ENCODE results near the gene WAS. TPM values are rescaled to one million over a fixed set of nuclear protein-coding genes. Genes with fewer than 3 reads are reported as not detected.
A peak's percentile ranks its signal among the peaks of the same experiment; 100 is the strongest.

WAS gene
- total RNA-seq, 1 donor from 2014 or later = 2.6 TPM

- peak; percentile 87 for ATAC-seq
- intact Hi-C loops (cut with micrococcal nuclease) = no loop called here
- no peak for DNase-seq
Measured at GRCh38 chrX:48703642-48704481, 20.3 kb downstream of the WAS start.

GRCh38 chrX:48705871-48706270 is 22.3 kb downstream of the WAS start:
- DNase-seq = no peak
- intact Hi-C loops (cut with micrococcal nuclease) = no loop called here
- no peak for ATAC-seq

- intact Hi-C loops (cut with micrococcal nuclease) = no loop called here
- ATAC-seq (no peak), DNase-seq (no peak)
Measured at GRCh38 chrX:48709522-48710112, 26.0 kb downstream of the WAS start.

DNA sequence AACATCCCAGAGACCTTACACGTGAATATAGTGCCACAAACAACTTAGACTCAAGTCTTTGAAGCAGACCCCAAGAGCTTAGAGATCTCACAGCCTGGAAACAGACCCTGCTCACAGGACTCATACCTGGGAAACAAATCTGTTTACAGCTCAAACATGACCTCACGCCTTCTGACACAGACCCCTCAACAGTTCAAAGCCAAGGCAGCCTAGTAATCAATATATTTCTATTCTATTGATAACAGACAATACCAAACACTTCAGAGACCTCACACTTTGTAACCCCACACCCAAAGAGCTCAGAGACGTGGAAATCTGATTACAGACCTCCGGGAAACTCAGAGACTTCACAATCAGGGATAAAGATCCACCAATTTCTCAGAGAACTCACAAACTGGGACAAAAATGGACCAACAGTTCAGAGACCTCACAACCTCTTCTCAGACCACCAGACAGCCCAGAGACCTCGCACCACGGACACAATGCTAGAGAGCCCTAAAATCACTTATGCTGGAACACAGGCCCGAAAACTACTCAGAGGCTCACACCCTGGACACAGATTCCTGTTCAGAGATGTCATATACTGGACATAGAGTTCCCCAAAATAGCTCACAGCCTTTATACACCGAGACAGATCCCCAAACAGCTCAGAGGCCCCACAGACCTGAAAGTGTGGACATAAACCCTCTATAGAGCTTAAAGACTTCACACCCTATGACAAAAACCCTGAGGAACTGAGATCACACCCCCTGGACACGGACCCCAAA is 27.7 kb downstream of the WAS start:
- intact Hi-C loops (cut with micrococcal nuclease) = no loop called here
- DNase-seq = no peak
- ATAC-seq = peak; percentile 92

GRCh38 chrX:48711929-48712505 is 28.4 kb downstream of the WAS start:
- intact Hi-C loops (cut with micrococcal nuclease) = no loop called here
- DNase-seq (no peak), ATAC-seq (peak; percentile 45)

- intact Hi-C loops (cut with micrococcal nuclease) = no loop called here
- DNase-seq (no peak), ATAC-seq (no peak)
Measured at GRCh38 chrX:48713847-48714246, 30.2 kb downstream of the WAS start.

DNA sequence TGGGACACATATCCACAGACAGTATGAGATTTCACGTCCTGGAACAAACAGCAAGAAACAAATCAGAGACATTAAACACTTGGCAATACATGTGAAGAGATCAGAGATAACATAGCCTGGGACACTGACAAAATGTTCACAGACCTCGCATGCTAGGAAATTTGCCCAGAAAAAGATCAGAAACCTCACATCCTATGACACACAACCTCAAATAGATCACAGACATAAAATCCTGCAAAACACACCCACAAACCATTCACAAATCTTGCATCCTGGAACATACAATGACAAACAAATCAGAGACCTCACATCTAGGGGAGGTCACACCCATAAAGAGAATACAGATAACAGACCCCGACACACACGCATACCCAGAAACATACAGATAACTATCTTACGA is 31.0 kb downstream of the WAS start:
- intact Hi-C loops (cut with micrococcal nuclease) = no loop called here
- ATAC-seq = no peak
- no peak for DNase-seq

DNA sequence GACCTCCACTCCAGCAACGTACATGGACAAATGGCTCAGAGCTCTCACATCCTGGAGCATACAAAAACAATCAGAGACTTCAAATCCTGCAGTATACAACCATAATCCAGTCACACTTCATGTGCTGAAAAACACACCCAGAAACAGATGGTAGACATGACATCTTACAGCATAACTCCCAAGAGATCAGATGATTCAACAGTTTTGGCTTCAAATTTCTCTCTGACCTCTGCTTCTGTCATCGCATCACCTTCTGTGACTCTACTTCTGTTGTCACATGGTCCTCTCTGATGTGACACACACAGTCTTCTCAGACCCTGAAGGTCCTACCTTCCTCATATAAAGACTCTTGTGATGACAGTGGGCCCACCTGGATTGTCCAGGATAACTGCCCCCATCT is 31.5 kb downstream of the WAS start:
- peak; percentile 25 for ATAC-seq
- intact Hi-C loops (cut with micrococcal nuclease) = no loop called here
- no peak for DNase-seq

GRCh38 chrX:48715876-48716502 is 32.4 kb downstream of the WAS start:
- DNase-seq = no peak
- intact Hi-C loops (cut with micrococcal nuclease) = no loop called here
- ATAC-seq = no peak

- DNase-seq = no peak
- intact Hi-C loops (cut with micrococcal nuclease) = no loop called here
- ATAC-seq = no peak
Measured at GRCh38 chrX:48719958-48720357, 36.4 kb downstream of the WAS start.

DNA sequence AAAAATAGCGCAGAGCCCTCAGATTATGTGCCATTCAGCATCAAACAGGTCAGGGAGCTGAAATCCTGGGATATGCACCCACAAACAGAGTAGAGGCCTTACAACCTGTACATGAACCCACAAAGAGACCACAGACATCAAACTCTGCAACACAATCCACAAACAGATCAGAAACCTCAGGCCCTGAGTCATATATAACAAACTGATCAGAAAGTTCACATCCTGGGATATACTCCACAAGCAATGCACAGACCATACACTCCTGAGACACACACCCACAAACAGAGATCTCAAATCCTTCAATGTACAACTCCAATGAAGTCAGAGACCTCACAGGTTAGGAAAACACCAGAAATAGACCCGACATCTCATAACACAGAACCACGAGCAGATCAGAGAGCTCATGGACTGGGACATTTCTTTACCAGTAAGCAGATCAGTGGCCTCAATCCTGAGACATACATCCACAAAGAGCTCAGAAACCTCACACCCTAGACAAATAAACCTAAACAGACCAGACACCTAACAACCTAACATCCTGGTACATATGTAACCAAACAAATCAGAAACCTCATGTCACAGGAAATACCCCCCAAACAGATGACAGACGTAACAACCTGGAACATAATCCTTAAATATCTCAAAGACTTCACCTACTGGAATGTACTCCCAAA is 37.1 kb downstream of the WAS start:
- intact Hi-C loops (cut with micrococcal nuclease) = no loop called here
- DNase-seq (no peak), ATAC-seq (no peak)

DNA sequence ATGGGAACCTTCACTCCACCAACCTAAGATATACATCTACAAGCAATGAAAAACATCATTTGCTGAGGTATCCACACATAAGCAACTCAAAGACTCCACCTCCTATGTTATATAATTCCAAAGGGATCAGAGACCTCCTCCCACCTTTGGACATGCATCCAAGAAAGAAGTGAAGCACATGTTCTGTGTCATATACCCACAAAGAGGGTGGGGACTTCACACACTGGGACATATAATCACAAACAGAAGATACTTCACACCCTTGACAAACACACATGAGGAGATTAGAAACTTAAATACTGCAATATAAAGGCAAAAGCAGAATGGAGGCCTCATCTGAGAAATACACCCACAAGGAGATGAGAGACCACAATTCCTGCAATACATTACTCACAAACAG is 38.3 kb downstream of the WAS start:
- intact Hi-C loops (cut with micrococcal nuclease) = no loop called here
- ATAC-seq (no peak), DNase-seq (no peak)

GRCh38 chrX:48726596-48726995 is 43.0 kb downstream of the WAS start:
- intact Hi-C loops (cut with micrococcal nuclease) = no loop called here
- ATAC-seq = no peak
- DNase-seq = no peak

DNA sequence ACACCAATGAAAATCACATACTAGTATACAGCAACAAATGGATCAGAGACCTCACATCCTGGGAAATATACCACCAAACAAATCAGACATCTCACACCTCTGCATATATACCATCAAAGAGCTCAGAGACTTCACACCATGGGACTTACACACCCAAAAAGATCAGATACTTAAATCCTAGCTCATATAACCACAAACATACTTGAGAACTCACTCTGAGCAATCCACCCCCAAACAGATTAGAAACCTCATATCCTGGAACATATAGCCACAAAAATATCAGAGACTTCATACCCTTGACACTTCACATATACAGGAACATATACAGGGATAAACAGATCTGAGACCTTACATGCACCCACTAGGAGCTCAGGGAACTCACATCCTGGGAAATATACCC is 45.1 kb downstream of the WAS start:
- intact Hi-C loops (cut with micrococcal nuclease) = no loop called here
- ATAC-seq (no peak), DNase-seq (no peak)

GRCh38 chrX:48736303-48736702 is 52.7 kb downstream of the WAS start:
- intact Hi-C loops (cut with micrococcal nuclease) = no loop called here
- no peak for ATAC-seq
- DNase-seq = no peak

DNA sequence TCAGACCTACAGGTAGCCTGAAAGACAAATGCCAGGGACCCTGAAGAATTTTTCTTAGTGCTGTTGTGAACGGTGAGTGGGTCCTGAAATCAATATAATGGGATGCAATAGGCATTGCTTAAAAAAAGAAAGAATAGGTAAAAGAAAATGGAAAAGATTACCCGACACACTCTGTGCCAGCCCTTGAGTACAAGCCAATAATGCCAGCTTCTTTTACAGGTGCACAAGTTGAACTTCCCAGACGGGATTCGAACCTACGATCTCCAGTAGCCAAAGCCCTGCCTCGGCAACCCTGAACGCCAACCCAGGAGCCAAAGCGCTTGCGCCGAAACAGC is 53.2 kb downstream of the WAS start:
- ATAC-seq = no peak
- no peak for DNase-seq
- intact Hi-C loops (cut with micrococcal nuclease) = no loop called here

- DNase-seq (peak; percentile 91), ATAC-seq (peak; percentile 100)
- intact Hi-C loops (cut with micrococcal nuclease) = no loop called here
Measured at GRCh38 chrX:48737213-48737938, 53.8 kb downstream of the WAS start.

- DNase-seq (no peak), ATAC-seq (no peak)
- intact Hi-C loops (cut with micrococcal nuclease) = no loop called here
Measured at GRCh38 chrX:48737940-48738339, 54.3 kb downstream of the WAS start.
